ENCODE data around the gene GNE.

The GNE gene

DNA sequence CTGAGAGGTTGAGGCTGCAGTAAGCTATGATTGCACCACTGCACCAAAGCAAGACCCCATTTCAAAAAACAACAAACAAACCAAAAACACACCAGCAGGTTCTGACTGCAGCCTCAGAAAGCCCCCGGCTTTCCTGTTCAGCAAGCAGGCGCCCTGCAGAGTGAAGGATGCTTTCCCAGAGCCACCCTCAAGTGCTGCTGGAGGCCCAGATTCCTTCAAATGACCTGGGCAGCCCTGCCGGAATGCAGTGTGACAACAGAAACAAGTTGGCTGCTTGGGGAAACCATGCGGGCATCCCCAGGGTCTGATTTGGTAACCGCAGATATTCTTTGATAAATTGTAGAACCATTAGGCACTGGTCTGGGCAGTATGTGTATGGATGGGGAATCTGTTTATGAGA, 35.7 kb upstream of the GNE start:
- CTCF ChIA-PET = no interaction called here
- TF ChIP-seq, protein P1, sequence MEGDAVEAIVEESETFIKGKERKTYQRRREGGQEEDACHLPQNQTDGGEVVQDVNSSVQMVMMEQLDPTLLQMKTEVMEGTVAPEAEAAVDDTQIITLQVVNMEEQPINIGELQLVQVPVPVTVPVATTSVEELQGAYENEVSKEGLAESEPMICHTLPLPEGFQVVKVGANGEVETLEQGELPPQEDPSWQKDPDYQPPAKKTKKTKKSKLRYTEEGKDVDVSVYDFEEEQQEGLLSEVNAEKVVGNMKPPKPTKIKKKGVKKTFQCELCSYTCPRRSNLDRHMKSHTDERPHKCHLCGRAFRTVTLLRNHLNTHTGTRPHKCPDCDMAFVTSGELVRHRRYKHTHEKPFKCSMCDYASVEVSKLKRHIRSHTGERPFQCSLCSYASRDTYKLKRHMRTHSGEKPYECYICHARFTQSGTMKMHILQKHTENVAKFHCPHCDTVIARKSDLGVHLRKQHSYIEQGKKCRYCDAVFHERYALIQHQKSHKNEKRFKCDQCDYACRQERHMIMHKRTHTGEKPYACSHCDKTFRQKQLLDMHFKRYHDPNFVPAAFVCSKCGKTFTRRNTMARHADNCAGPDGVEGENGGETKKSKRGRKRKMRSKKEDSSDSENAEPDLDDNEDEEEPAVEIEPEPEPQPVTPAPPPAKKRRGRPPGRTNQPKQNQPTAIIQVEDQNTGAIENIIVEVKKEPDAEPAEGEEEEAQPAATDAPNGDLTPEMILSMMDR (IDR thresholded peaks at IDR 0.05; ENCODE audit: insufficient read depth, low read length, missing control alignments) = no peak
- DNase-seq (ENCODE audit: low read depth, low spot score) = no peak
- no peak overlapping the region for H3K4me3 ChIP-seq (ENCODE audit: low read depth, low read length)
- POLR2A ChIA-PET = interaction anchor here (1.6 kb wide), 1 partner anchor 36 kb away, joined by 6 read pairs; the partner anchor contains the start of gene GNE

DNA sequence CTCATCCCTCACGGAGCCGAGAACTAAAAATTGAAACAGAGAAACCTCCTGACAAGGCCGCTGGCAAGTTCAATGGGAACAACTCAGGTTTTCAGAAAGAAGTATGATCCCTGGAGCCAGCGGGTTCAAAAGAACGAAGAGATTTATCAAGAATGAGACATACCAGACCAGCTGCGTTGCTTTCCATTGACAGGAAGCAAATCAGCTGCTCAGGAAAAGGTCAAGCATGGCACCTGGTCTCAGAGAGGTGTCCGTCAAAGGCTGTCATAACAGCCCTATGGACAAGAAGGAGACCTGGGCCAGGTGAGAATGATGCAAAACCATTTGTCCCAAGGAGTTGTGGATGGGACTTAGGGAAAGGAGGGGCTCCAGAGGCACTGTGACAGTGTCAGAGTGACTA, 34.9 kb upstream of the GNE start:
- ChIA-PET CTCF (no interaction called here), POLR2A (no interaction called here)
- no peak overlapping the region for H3K4me3 ChIP-seq (ENCODE audit: low read depth, low read length)
- no peak for DNase-seq (ENCODE audit: low read depth, low spot score)
- TF ChIP-seq, protein P1 (IDR thresholded peaks at IDR 0.05; ENCODE audit: insufficient read depth, low read length, missing control alignments) = no peak

DNA sequence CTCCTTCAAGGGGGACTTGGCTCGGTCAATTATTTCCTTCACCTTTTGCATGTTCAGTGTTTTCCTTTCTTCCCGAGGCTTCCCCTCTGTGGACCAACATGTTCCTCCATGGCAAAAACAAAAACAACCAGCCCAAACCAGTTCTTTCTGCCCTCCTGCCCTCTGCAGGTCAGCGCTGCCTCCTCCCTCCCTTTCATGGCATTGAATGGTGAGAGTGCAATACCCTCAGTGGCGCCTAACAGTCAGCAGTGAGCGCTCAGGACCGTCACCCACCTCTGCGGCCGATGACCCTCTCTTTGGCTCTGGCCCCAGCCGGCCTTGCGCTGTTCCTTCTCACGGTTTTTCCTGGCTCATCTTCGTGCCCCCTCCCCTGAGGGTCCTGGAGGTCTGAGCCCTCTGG, 34.4 kb upstream of the GNE start:
- ChIA-PET POLR2A (no interaction called here), CTCF (no interaction called here)
- H3K4me3 ChIP-seq (ENCODE audit: low read depth, low read length) = no peak overlapping the region
- TF ChIP-seq, protein P1 (IDR thresholded peaks at IDR 0.05; ENCODE audit: insufficient read depth, low read length, missing control alignments) = no peak
- DNase-seq (ENCODE audit: low read depth, low spot score) = no peak

DNA sequence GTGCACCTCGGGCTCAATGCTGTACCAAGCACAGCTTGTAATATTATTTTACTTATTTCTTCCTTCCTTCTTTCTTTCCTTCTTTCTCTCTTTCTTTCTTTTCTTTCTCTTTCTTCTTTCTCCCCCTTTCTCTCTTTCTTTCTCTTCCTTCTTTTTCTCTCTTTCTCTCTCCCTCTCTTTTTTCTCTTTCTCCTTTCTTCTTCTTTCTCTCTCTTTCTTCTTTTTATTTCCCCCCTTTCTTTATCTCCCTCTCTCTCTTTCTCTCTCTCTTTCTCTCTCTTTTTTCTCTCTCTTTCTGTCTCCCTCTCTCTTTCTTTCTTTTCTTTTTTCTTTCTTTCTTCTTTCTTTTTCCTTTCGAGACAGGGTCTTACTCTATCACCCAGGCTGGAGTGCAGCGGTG, 32.7 kb upstream of the GNE start:
- ChIA-PET POLR2A (interaction anchor here (0.7 kb wide), 1 partner anchor 39 kb away, joined by 3 read pairs; no protein-coding TSS in a partner anchor), CTCF (interaction anchor here (2.6 kb wide), 1 partner anchor 38 kb away, joined by 9 read pairs; no protein-coding TSS in a partner anchor)
- TF ChIP-seq, protein P1 (IDR thresholded peaks at IDR 0.05; ENCODE audit: insufficient read depth, low read length, missing control alignments) = no peak
- DNase-seq (ENCODE audit: low read depth, low spot score) = no peak
- H3K4me3 ChIP-seq (ENCODE audit: low read depth, low read length) = no peak overlapping the region

DNA sequence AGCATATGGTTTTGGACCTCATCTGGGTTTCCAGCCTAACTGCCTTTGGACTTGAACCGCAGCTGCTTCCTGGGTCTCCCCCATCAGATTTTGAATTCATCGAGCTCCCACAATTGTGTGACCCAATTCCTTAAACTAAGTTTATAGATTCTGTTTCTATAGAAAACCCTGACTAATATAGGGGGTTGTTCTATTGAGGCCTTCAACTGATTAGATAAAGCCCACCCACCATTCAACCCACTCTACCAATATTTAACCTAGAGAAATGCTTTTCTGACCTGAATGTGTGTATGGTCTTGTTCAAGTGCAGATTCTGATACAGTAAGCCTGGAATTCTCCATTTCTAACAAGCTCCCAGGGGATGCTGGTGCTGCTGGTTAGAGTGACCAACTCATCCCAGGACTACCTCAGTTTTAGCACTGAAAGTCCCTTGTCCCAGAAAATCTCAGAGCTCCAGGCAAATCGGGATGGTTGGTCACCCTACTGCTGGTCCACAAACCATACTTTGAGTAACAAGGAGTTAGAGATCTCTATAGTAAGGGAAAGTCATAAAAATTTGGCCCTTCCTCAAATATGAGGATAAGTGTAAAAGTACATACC, 31.7 kb upstream of the GNE start:
- no peak overlapping the region for H3K4me3 ChIP-seq (ENCODE audit: low read depth, low read length)
- TF ChIP-seq, protein P1 (IDR thresholded peaks at IDR 0.05; ENCODE audit: insufficient read depth, low read length, missing control alignments) = no peak
- DNase-seq (ENCODE audit: low read depth, low spot score) = no peak
- ChIA-PET POLR2A (no interaction called here), CTCF (interaction anchor here (2.6 kb wide), 1 partner anchor 39 kb away, joined by 9 read pairs; no protein-coding TSS in a partner anchor)

DNA sequence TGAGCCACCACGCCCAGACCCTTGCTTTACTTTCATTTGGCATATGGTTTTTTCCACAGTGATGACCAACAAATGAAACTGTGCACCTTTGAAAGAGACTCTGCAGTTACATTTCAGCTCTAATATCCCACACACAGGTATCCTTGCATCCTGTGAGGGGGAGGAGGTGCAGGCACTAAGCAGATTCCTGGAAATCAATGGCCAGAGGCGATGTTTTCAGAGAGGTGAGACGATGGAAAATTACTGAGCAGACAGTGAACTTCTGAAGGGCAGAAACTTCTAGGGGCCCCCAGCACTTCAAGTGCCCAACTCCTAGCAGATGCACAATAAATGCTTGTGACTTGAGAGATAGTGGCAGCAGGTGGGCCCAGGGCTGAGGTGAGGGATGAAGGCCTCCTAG, 29.8 kb upstream of the GNE start:
- ChIA-PET POLR2A (no interaction called here), CTCF (no interaction called here)
- no peak overlapping the region for H3K4me3 ChIP-seq (ENCODE audit: low read depth, low read length)
- DNase-seq (ENCODE audit: low read depth, low spot score) = no peak
- TF ChIP-seq, protein P1 (IDR thresholded peaks at IDR 0.05; ENCODE audit: insufficient read depth, low read length, missing control alignments) = no peak
